CD4-positive, alpha-beta T cell treated with Interleukin-2 at 100 ng/mL for 4 hours (primary cell): ENCODE measurements around the gene LYSMD2.
"Not testable (repeated sequence)": the region's sequence is repeated elsewhere in the genome, so short reads cannot be mapped to it uniquely, and the experiment has no call there.

Source experiments
- DNase-seq: peaks from one replicate; pipeline ENCODE4 v3.0.0-alpha.2; 2020; ENCODE audit warnings: low spot score

LYSMD2 gene

GRCh38 chr15:51737522-51738305 lies at the start of gene LYSMD2:
Gene LYSMD2, minus strand, starts transcription at chr15:51737655. Its CDS starts 33 bp downstream, at chr15:51737622.
- peak; percentile 58 for DNase-seq

GRCh38 chr15:51787130-51787529 lies 49.7 kb upstream of the LYSMD2 start:
- not testable (repeated sequence) for DNase-seq

- DNase-seq, result no peak
These were observed 46.5 kb upstream of the LYSMD2 start for GRCh38 chr15:51783967-51784366.

- DNase-seq, result no peak
These were observed 45.0 kb upstream of the LYSMD2 start for GRCh38 chr15:51782357-51782896.

- DNase-seq, result no peak
These were observed 44.1 kb upstream of the LYSMD2 start for GRCh38 chr15:51781506-51781905.

GRCh38 chr15:51780636-51781035 lies 43.2 kb upstream of the LYSMD2 start:
- DNase-seq, result no peak

GRCh38 chr15:51776952-51777569 lies 39.6 kb upstream of the LYSMD2 start:
- peak; percentile 76 for DNase-seq

GRCh38 chr15:51775967-51776816 lies 38.7 kb upstream of the LYSMD2 start:
- DNase-seq, result peak; percentile 62

- DNase-seq, result no peak
These were observed 37.5 kb upstream of the LYSMD2 start for GRCh38 chr15:51774916-51775315.

GRCh38 chr15:51771773-51772172 lies 34.3 kb upstream of the LYSMD2 start:
- no peak for DNase-seq

GRCh38 chr15:51770902-51771301 lies 33.4 kb upstream of the LYSMD2 start:
- DNase-seq, result no peak

- no peak for DNase-seq
These were observed 30.6 kb upstream of the LYSMD2 start for GRCh38 chr15:51768018-51768417.

- DNase-seq, result no peak
These were observed 28.9 kb upstream of the LYSMD2 start for GRCh38 chr15:51766341-51766740.

- no peak for DNase-seq
These were observed 28.3 kb upstream of the LYSMD2 start for GRCh38 chr15:51765751-51766150.

- no peak for DNase-seq
These were observed 23.4 kb upstream of the LYSMD2 start for GRCh38 chr15:51760805-51761204.

- DNase-seq, result peak; percentile 22
These were observed 22.2 kb upstream of the LYSMD2 start for GRCh38 chr15:51759557-51760070.

GRCh38 chr15:51758645-51759044 lies 21.2 kb upstream of the LYSMD2 start:
- no peak for DNase-seq

- DNase-seq, result no peak
These were observed 20.0 kb upstream of the LYSMD2 start for GRCh38 chr15:51757450-51757849.

GRCh38 chr15:51756482-51756881 lies 19.0 kb upstream of the LYSMD2 start:
- no peak for DNase-seq

GRCh38 chr15:51755790-51756189 lies 18.3 kb upstream of the LYSMD2 start:
- no peak for DNase-seq

- no peak for DNase-seq
These were observed 16.8 kb upstream of the LYSMD2 start for GRCh38 chr15:51754267-51754666.

GRCh38 chr15:51752888-51753287 lies 15.4 kb upstream of the LYSMD2 start:
- DNase-seq, result no peak
